Cardiac fibroblast (primary cell): ENCODE measurements around the gene CFAP99.

ENCODE experiments used
- DNase-seq, 2 donors: peaks; one replicate each; pipeline versions ENCODE4 v3.0.0 to v3.0.0-alpha.2; 2010; ENCODE audit warnings: low read depth in 2 of 2
- H3K4me3 ChIP-seq, 2 donors: replicated peaks in 1 of 2; 1 replicate in 1 of 2; 2 replicates in 1 of 2; pipeline ENCODE4 v1.5.1; 2011; ENCODE audit warnings: low read depth in 2 of 2, low read length in 2 of 2, mild to moderate bottlenecking in 2 of 2, moderate library complexity in 1 of 2
- CTCF ChIP-seq: IDR thresholded peaks from one replicate; pipeline ENCODE4 v1.5.1; 2011; ENCODE audit warnings: low read depth, mild to moderate bottlenecking, low read length, inconsistent platforms

The CFAP99 gene

GRCh38 chr4:2402941-2403340, 15.8 kb upstream of the CFAP99 start:
- H3K4me3 ChIP-seq, result no peak overlapping the region
- TF ChIP-seq CTCF, result no peak
- no peak for DNase-seq

GRCh38 chr4:2406406-2406805, 12.3 kb upstream of the CFAP99 start:
- no peak for TF ChIP-seq CTCF
- no peak for DNase-seq
- H3K4me3 ChIP-seq, result no peak overlapping the region

- H3K4me3 ChIP-seq, result no peak overlapping the region
- no peak for DNase-seq
- no peak for TF ChIP-seq CTCF
These were observed 11.8 kb upstream of the CFAP99 start for GRCh38 chr4:2406920-2407319.

GRCh38 chr4:2407991-2408342, 10.8 kb upstream of the CFAP99 start:
- no peak for TF ChIP-seq CTCF
- DNase-seq, result no peak
- no peak overlapping the region for H3K4me3 ChIP-seq

- no peak for TF ChIP-seq CTCF
- DNase-seq, result no peak
- H3K4me3 ChIP-seq, result no peak overlapping the region
These were observed 10.3 kb upstream of the CFAP99 start for GRCh38 chr4:2408401-2408958.

- H3K4me3 ChIP-seq, result no peak overlapping the region
- TF ChIP-seq CTCF, result no peak
- no peak for DNase-seq
These were observed 9.8 kb upstream of the CFAP99 start for GRCh38 chr4:2408976-2409375.

- no peak for TF ChIP-seq CTCF
- DNase-seq, result no peak
- no peak overlapping the region for H3K4me3 ChIP-seq
These were observed 9.4 kb upstream of the CFAP99 start for GRCh38 chr4:2409381-2409783.
